ENCODE results near the gene BTNL9.

GRCh38 chr5:181044093-181044599 lies 4.1 kb downstream of the BTNL9 start:
- TF ChIP-seq CTCF (IDR thresholded peaks at IDR 0.05; ENCODE audit: low read length) (no peak), EZH2 (optimal IDR thresholded peaks at IDR 0.05; ENCODE audit: low read depth, low read length) (no peak)
